ENCODE measurements around the gene PLA2G5. TPM values are rescaled to one million over a fixed set of nuclear protein-coding genes. Genes with fewer than 3 reads are reported as not detected.

PLA2G5 gene
- total RNA-seq, 2 experiments from 2014 or later: not detected

DNA sequence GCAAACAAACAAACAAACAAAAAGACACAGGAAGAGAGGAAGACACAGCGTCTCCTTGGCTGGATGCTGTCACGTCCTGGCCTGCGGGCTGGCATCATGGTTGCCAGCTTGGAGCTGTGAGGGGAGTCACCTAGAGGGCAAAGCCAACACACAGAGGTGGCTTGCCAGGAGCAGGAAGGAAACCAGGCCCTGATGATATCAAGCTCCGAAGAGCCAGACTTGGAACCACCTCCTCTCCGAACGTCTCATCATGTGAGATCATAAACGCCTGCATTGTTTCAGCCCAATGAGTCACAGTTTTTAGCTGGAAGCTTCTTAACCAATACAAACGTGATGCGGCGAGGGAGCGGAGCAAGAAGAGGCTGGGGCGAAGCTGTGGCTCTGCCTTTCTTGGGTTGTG is 40.7 kb downstream of the PLA2G5 start:
- Mint-ChIP-seq H3K9me3 (ENCODE audit: low read depth) (no peaks in the 10 kb centered on the region), H3K4me3 (no peak overlapping the region), H3K27me3 (peaks cover 8% of the 10 kb centered on the region), H3K4me1 (no peaks in the 10 kb centered on the region), H3K36me3 (ENCODE audit: low read depth) (no peaks in the 10 kb centered on the region), H3K27ac (no peak overlapping the region)
- ATAC-seq (no peak), DNase-seq (no peak)
- CTCF ChIA-PET: no interaction called here
- intact Hi-C loops (cut with DNase I, micrococcal nuclease): no loop called here
- POLR2A ChIA-PET: no interaction called here

DNA sequence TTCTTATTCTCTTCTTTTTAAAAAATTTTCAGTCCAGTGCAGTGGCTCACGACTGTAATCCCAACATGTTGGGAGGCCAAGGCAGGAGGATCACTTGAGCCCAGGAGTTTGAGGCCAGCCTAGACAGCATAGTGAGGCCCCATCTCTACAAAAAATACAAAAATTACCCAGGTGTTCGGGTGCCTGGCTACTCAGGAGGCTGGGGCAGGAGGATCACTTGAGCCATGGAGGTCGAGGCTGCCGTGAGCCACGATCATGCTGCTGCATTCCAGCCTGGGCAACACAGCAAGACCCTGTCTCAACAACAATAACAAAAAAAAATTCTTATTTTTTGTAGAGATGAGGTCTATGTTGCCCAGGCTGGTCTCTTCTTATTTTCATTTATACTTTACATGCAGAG is 41.5 kb downstream of the PLA2G5 start:
- Mint-ChIP-seq H3K36me3 (ENCODE audit: low read depth) (no peaks in the 10 kb centered on the region), H3K4me1 (no peaks in the 10 kb centered on the region), H3K27ac (no peak overlapping the region), H3K27me3 (peaks cover 13% of the 10 kb centered on the region), H3K4me3 (no peak overlapping the region), H3K9me3 (ENCODE audit: low read depth) (no peaks in the 10 kb centered on the region)
- intact Hi-C loops (cut with DNase I, micrococcal nuclease): no loop called here
- POLR2A ChIA-PET: no interaction called here
- no peak for DNase-seq
- no peak for ATAC-seq
- CTCF ChIA-PET: no interaction called here

DNA sequence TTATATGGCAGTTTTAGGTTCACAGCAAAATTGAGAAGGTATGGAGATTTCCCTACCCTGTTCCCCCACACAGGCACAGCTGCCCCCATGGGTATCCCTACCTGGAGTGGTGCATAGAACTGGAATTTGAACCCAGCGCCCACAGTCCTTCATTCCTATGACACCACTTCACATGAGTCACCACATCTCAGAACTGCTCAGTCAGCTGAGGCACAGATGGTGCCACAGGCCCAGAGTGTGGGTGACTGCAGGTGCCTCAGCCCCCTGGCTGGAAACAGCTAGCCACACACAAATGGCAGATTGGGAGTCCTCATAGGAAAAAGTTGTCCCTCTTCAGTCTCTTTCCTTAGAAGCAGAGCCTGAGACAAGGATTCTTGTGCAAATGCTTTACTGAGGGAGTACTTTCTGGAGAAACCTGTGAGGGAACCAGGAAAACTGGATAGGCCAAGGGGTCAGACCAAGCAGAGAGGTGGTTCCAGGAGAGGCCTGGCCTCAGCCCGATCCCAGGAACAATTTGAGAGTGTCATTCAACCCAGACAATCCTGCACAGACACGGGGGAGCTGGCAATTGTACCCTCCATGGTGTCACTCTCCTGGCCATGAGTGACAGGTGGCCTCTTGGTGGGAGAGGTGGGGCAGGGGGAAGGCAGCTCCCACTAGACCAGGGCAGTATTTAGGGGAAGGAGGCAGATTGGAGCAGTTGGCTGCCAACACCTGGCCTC is 42.4 kb downstream of the PLA2G5 start:
- intact Hi-C loops (cut with DNase I, micrococcal nuclease): no loop called here
- no peaks in the 10 kb centered on the region for H3K4me1 Mint-ChIP-seq
- ATAC-seq (peak; percentile 26), DNase-seq (no peak)
- no peak overlapping the region for H3K4me3 Mint-ChIP-seq
- H3K9me3 Mint-ChIP-seq (ENCODE audit: low read depth): no peaks in the 10 kb centered on the region
- peaks cover 15% of the 10 kb centered on the region for H3K27me3 Mint-ChIP-seq
- CTCF ChIA-PET: no interaction called here
- POLR2A ChIA-PET: no interaction called here
- H3K27ac Mint-ChIP-seq: no peak overlapping the region
- H3K36me3 Mint-ChIP-seq (ENCODE audit: low read depth): no peaks in the 10 kb centered on the region

DNA sequence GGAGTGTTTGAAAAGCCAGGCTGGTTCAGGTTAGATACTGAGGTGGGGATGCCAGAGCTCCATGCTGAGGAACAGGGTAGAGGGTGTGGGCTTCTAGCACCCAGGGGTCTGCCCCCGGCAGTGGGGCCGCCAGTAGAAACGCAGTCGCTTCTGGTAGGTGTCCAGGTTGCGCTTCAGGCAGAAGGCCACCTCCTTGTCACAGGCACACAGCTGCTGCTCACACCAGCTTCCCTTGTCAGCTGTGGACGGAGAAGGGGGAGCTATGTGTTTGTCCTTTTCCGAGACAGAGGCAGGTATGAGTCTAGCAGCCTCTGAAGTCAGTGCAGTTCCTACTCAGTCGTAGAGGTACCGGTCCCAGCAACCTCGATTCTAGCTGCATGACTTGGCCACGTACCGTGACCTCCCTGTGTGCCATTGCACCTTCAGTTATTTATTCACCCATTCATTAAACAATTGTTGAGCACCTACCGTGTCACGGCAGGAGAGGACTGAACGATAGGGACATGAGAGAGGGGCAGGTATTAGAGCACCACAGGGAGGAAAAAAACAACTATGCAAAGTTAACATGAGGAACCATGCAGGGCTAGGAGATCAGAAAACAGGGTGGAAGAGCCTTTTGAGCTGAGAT is 44.1 kb downstream of the PLA2G5 start:
- ATAC-seq (no peak), DNase-seq (no peak)
- H3K9me3 Mint-ChIP-seq (ENCODE audit: low read depth): no peaks in the 10 kb centered on the region
- H3K27ac Mint-ChIP-seq: no peak overlapping the region
- peaks cover 11% of the 10 kb centered on the region for H3K27me3 Mint-ChIP-seq
- intact Hi-C loops (cut with DNase I, micrococcal nuclease): no loop called here
- H3K4me1 Mint-ChIP-seq: no peaks in the 10 kb centered on the region
- no peaks in the 10 kb centered on the region for H3K36me3 Mint-ChIP-seq (ENCODE audit: low read depth)
- POLR2A ChIA-PET: no interaction called here
- CTCF ChIA-PET: interaction anchor here (0.6 to 1.3 kb wide), 3 partner anchors 10 to 1451 kb away, joined by 3 read pairs; no protein-coding TSS in a partner anchor
- H3K4me3 Mint-ChIP-seq: no peak overlapping the region

DNA sequence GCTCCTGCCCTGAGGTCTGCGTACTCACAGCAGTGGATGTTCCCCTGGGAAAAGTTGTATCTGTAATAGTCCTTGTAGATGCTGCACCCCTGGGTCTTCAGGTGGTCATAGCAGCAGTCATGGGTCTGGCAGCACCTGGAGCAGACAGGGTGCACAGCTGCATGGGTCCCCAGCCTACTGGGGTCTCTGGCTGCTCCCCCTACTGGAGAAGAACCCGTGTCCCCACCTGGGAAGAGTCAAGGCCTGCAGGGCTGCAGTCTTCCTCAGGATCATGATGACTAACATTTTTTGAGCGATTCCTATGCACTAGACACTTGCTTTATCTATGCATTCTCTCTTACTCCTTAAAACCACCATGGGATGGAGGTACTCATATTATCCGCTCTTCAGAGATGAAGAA is 45.5 kb downstream of the PLA2G5 start:
- Mint-ChIP-seq H3K9me3 (ENCODE audit: low read depth) (no peaks in the 10 kb centered on the region), H3K4me1 (no peaks in the 10 kb centered on the region), H3K36me3 (ENCODE audit: low read depth) (no peaks in the 10 kb centered on the region), H3K27me3 (peaks cover 17% of the 10 kb centered on the region), H3K27ac (no peak overlapping the region), H3K4me3 (no peak overlapping the region)
- no peak for DNase-seq
- ATAC-seq: no peak
- ChIA-PET CTCF (interaction anchor here (0.8 to 0.9 kb wide), 2 partner anchors 16 to 18 kb away, joined by 3 read pairs; no protein-coding TSS in a partner anchor), POLR2A (no interaction called here)
- intact Hi-C loops (cut with DNase I, micrococcal nuclease): no loop called here

DNA sequence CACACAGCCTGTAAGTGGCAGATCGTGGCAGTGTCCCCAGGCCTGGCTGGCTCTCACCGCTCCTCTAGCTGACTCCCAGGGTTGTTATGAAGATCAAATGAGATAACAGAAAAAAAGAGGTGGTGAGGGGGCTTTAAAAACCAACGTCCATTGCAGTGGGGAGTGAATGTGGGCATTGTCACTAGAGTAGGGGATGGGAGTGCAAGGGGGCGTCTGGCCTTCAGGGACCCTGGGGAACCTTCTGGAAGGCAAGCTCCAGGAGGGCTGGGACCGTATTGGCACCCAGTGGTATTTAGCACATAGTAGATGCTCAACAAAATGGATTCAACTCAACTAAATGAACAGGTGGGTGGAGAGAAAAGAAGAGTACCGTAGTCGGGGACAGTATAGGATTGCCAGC is 45.9 kb downstream of the PLA2G5 start:
- ATAC-seq (no peak), DNase-seq (no peak)
- Mint-ChIP-seq H3K4me3 (no peak overlapping the region), H3K9me3 (ENCODE audit: low read depth) (no peaks in the 10 kb centered on the region), H3K27ac (no peak overlapping the region), H3K27me3 (peaks cover 17% of the 10 kb centered on the region), H3K36me3 (ENCODE audit: low read depth) (no peaks in the 10 kb centered on the region), H3K4me1 (no peaks in the 10 kb centered on the region)
- ChIA-PET POLR2A (no interaction called here), CTCF (interaction anchor here (0.8 kb wide), 1 partner anchor 15 kb away, joined by 3 read pairs; no protein-coding TSS in a partner anchor)
- intact Hi-C loops (cut with DNase I, micrococcal nuclease): no loop called here

DNA sequence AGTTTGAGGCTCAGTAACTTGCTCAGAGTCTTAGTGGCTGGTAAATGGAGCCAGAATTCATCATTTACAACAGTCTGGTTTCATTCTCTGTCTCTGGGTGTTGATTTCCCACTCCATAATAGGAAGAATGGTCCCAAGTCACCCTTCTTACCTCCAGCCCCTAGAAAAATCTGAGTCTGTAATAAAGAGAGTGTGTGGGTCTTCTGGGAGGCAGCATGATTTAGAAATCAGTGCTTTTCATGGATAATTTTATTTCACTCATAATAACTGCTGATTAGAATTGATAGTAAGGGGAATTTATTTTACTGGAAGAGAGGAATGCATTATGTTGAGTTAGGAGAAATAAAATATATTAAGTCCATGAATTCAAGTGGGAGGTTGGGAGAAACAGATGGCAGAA is 47.2 kb downstream of the PLA2G5 start:
- Mint-ChIP-seq H3K27me3 (peaks cover 22% of the 10 kb centered on the region), H3K4me1 (no peaks in the 10 kb centered on the region), H3K4me3 (no peak overlapping the region), H3K9me3 (ENCODE audit: low read depth) (no peaks in the 10 kb centered on the region), H3K36me3 (ENCODE audit: low read depth) (no peaks in the 10 kb centered on the region), H3K27ac (no peak overlapping the region)
- ATAC-seq (no peak), DNase-seq (no peak)
- intact Hi-C loops (cut with DNase I, micrococcal nuclease): no loop called here
- CTCF ChIA-PET: no interaction called here
- POLR2A ChIA-PET: no interaction called here

DNA sequence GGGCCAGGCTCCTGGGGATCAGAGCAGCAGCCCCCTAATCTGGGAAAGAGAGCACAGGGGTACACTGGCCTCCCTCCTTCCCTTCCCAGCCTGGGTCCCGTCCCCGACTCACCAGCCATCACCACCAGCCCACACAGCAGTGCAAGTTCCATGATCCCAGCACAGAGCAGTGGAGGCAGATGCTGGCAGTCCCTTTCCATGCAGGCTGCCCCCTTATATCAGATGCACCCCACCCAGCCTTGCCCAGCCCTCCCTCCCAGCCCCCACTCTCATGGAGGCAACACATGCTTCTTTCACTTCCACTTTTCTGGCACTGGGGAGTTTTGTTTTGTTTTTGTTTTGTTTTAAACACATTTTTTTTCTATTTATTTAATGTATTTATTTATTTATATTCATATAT is 49.4 kb downstream of the PLA2G5 start, which contains the start of gene PLA2G2D:
TSS of gene PLA2G2D (minus strand) at position 190 of the 400 bp plus-strand sequence. CDS start at position 152, 38 bp downstream.
- H3K4me1 Mint-ChIP-seq: no peaks in the 10 kb centered on the region
- intact Hi-C loops (cut with DNase I, micrococcal nuclease): no loop called here
- ATAC-seq (no peak), DNase-seq (no peak)
- ChIA-PET CTCF (no interaction called here), POLR2A (no interaction called here)
- H3K27me3 Mint-ChIP-seq: peaks cover 23% of the 10 kb centered on the region
- H3K4me3 Mint-ChIP-seq: no peak within 1 kb of the TSS
- no peaks in the 10 kb centered on the region for H3K9me3 Mint-ChIP-seq (ENCODE audit: low read depth)
- no peak within 1 kb of the TSS for H3K27ac Mint-ChIP-seq
- no peaks in the 10 kb centered on the region for H3K36me3 Mint-ChIP-seq (ENCODE audit: low read depth)

DNA sequence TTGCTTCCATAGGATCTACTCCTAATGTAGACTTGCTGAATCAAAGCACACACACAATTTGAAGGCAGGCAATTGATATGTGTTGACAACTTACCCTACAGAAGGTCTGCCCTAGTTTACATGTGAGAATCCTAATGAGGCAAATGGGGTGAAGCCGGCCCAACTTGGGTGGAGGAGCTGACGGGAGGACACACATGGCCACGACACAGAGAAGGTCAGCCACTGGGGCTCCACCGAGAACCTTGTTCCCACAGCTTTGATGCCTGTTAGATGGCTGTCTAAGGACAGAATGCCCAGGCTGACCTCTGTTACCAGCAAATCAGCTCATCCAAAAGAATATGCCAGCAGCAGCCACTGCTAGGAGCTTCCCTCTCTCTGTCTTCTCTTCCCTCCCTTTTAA is 50.8 kb downstream of the PLA2G5 start:
- ATAC-seq (no peak), DNase-seq (no peak)
- Mint-ChIP-seq H3K4me3 (no peak overlapping the region), H3K36me3 (ENCODE audit: low read depth) (no peaks in the 10 kb centered on the region), H3K27ac (no peak overlapping the region), H3K9me3 (ENCODE audit: low read depth) (no peaks in the 10 kb centered on the region), H3K4me1 (no peaks in the 10 kb centered on the region), H3K27me3 (peaks cover 24% of the 10 kb centered on the region)
- ChIA-PET CTCF (interaction anchor here (1.3 kb wide), 1 partner anchor 75 kb away, joined by 4 read pairs; no protein-coding TSS in a partner anchor), POLR2A (no interaction called here)
- intact Hi-C loops (cut with DNase I, micrococcal nuclease): no loop called here

DNA sequence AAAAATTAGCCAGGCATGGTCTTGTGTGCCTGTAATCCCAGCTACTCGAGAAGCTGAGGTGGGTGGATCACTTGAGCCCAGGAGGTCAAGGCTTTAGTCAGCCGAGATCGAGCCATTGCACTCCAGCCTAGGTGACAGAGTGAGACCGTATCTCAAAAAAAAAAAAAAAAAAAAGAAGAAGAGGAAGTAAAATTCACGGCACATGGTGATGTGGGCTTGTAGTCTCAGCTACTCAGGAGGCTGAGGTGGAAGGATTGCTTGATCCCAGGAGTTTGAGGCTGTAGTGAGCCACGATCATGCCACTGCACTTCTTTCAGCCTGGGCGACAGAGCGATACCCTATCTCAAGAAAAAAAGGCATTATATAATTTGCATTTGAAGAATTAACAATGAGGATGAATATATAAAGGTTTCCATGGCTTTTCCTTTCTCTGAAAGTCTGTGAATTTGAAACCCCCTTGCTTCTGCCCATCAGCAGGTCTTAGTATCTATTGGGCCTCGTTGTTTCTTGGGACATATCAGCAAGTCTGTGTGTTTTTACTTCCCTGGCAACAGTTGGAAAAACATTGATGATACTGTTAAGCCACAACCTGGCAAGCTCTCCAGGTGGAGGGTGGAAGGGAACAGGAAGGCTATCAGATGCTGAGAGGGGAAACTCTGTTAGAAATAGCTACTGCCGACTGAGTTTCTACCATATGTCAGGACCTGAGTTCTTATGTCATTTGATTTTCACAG is 53.9 kb downstream of the PLA2G5 start:
- no peak for ATAC-seq
- Mint-ChIP-seq H3K27ac (no peak overlapping the region), H3K36me3 (ENCODE audit: low read depth) (no peaks in the 10 kb centered on the region), H3K4me1 (no peaks in the 10 kb centered on the region), H3K4me3 (no peak overlapping the region), H3K9me3 (ENCODE audit: low read depth) (no peaks in the 10 kb centered on the region), H3K27me3 (peaks cover 17% of the 10 kb centered on the region)
- ChIA-PET CTCF (interaction anchor here (0.6 to 0.7 kb wide), 5 partner anchors 10 to 616 kb away, joined by 3 to 5 read pairs (median 4); no protein-coding TSS in a partner anchor), POLR2A (no interaction called here)
- intact Hi-C loops (cut with DNase I, micrococcal nuclease): no loop called here
- no peak for DNase-seq

DNA sequence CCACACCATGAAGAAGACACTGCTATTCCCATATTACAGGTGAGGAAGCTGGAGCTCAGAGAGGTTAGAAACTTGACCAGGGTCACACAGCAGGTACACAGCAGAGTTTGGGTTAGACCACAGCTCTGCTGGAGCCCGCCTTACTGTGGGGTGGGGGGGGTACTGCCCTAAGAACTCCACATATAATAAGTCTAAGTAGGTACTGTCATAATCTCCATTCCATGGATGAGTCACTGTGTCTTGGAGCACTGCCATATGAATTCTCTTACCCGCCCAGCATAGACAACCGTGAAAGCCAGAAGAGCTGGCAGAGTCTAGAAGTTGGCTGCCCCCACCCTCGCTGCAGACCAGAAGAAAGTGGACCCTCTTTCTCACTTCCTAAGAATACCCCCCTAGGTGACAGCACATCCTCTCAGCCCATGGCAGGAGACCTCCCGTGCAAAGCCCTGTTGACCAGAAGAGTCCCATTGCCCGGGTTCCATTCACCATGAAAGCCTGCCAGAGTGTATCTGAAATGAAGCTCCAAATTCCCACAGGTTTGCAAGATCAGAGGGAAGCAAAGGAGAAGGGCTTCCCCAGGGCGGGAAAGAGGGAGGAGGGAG is 54.6 kb downstream of the PLA2G5 start:
- POLR2A ChIA-PET: no interaction called here
- no peaks in the 10 kb centered on the region for H3K9me3 Mint-ChIP-seq (ENCODE audit: low read depth)
- CTCF ChIA-PET: interaction anchor here (0.6 kb wide), 3 partner anchors 11 to 617 kb away, joined by 3 to 5 read pairs (median 3); no protein-coding TSS in a partner anchor
- intact Hi-C loops (cut with DNase I, micrococcal nuclease): no loop called here
- no peak overlapping the region for H3K27ac Mint-ChIP-seq
- peaks cover 15% of the 10 kb centered on the region for H3K27me3 Mint-ChIP-seq
- DNase-seq (peak; percentile 34), ATAC-seq (peak; percentile 81)
- no peaks in the 10 kb centered on the region for H3K4me1 Mint-ChIP-seq
- H3K4me3 Mint-ChIP-seq: no peak overlapping the region
- H3K36me3 Mint-ChIP-seq (ENCODE audit: low read depth): no peaks in the 10 kb centered on the region
